Measurements from ENCODE around the gene SMG7.
A peak's percentile ranks its signal among the peaks of the same experiment; 100 is the strongest.

SMG7 gene

DNA sequence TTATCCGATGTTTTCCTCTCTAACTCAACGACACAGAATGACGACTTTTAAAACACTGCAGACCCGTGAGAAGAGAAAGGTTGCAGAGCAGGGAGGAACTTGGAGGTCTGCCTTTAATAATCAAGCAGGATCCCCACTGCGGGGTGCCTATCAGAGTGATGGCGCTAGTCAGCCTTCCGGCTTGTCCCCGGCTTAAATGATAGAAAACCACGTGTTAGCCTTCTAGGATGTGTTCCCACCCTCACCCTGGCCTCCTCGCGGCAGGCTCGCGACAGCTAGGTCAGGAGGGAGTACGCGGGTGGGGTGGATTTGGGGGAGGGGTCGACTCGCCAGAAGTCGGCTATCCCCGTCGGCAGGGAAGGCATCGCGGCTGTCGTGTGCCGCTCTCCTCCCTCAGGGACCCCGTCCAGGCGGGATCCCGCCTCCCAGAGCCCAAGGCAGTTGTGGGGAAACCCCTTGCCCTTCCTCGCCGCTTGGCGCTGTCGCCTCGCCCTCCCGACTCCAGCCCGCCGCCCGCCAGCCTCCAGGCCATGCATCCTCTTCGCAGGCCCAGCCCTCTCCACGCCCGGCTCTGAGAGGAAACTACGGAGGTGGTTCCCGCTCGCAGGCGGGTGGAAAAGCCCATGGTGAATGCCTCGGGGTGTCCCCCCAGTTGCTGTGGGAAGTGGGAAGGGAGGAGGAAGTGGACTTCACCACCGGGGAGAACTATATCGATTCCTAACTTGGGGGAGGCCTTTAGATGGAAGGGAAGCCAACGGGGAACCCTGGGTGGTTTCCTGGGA is 1.1 kb upstream of the SMG7 start:
- DNase-seq = peak; percentile 89

DNA sequence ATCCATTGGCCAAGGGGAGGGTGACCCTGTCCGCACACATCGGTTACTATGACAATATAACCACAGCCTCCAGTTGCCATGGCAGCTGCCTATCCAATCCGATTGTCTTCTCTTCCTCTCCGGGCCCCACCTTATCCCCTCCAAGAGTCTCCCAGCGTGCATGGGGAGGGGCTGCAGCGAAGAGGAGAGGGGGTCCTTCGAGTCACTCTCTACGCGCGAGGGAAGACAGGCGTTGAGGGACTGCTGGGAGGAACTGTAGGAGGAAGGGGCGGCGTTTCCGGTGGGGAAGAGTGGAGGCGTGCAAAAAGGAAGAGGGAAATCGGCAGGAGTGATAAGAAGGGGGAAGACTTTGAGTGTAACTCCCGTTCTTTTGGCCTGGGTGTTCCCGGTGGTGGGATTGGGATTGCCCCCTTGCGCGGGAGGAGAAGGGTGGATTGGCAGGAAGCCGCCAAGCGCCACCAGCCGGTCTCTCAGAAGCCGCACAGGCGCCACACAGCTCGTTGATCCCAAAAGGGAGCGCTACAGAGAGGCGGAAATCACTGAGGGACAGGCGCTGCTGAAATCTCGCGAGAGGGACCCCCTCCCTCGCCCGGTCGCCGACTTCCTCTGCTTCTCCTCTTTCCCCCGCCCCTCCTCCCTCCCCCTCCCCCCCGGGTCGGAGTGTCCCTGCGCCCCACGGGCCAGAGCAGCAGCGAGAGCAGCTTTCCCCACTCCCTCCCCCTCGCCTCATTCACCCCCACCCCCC is 384 bp upstream of the SMG7 start:
- peak; percentile 99 for DNase-seq

DNA sequence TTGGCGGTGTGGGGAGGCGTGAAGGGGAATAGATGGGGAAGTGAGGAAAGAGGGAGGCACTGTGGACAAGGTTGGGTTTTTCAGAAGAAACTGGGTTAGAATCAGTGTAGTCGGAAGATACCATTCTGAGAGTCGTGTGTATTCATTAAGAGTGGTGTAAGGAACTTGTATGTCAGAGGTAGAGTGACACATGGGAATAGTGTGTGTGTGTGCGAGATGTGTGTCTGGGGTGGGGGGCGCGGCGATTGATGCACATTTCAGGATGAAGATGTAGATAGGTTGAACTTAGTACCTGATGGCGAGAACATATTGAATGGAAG is 878 bp downstream of the SMG7 start:
- DNase-seq = no peak

DNA sequence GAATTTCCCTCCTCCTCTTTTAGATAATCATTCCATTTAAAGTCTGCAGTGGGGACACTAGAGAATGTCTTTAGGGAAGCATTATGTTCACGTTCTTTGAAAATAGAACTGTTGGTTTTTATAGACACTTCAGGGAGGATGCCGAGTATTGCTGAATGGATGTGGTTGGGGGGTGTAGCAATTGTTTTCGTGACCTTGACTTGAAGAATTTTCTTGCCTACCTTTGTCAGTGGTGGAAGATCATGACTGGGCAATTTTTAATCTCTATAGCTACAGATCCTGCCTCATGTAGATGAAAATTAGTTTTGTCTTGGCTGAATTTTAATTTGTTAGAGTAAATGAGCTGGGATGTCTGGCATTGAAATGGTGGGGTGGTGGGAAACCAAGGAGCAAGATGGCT is 3.8 kb downstream of the SMG7 start:
- no peak for DNase-seq

DNA sequence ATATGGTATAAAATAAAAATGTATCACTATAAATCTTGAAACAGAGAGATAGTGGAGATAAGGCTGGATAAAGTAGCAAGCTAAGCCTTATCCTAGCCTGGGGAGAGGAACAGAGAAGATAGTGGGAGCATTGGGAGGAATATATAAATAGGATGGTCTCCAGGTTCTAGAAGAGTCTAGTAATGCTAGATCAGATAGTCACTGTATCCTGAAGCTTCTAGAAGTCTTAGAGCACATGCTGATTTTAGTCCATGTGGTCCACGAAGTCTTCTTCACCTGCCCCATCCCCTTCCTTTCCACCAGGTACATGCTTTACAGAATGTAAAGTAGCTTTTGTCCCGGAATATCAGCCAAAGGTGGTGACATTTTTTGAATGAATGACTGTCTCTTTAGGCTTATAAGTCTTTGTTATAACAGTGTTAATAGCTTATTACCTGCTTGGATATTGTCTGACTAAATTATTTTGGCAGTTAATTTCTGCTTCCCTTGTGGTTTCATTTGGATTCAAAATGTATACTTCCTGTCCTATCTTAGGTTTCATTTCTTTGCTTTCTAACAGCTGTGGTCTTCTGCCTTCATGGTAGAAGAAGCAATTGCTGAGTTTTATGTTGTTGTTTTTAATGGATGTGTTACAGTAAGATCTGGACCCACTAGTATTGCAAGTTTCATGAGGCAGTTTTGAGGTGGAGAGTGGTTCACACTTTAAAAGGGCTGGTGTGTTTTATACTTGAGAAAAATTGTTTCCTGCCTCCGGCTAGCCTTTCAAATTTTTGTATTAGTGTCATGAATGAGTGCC is 5.9 kb downstream of the SMG7 start:
- DNase-seq = no peak

DNA sequence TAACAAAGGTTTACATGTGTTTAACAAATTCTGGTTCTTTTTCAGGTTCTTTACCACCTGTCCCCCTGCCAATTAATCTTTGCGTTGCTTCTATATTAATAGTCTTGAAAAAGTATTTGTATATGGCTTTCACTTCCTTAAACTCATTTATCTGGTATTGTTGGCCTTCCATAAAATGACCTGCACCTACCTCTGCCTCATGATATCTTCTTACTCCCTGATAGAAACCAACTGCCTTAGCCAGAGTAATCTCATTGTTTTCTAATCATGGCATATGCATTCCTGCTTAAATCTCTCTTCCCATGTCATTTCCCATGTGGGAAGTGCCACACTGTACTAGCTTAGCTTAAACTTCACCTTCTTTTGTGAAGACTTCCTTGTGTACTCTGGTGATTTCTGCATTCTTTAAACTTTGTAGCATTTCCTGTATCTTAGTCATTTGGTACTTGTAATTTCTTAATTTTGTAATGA is 8.7 kb downstream of the SMG7 start:
- DNase-seq = no peak

DNA sequence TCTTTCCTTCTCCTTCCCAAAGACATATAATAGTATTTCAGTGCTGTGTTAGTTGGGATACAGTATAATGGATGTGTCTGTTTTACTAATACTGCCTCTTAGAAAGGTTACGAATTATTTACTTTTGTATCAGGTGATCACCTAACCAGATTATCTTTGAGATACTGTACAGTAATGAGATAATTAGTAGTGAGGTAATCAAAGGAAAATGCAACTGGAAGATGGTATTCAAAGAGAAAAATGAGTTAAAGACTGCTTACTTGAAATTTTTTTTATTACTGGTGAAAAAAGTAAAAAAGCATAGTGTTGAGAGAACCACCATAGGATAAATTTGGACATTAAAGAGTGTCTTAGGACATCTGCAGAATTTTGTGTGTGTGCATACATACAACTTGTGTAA is 10.9 kb downstream of the SMG7 start:
- no peak for DNase-seq

DNA sequence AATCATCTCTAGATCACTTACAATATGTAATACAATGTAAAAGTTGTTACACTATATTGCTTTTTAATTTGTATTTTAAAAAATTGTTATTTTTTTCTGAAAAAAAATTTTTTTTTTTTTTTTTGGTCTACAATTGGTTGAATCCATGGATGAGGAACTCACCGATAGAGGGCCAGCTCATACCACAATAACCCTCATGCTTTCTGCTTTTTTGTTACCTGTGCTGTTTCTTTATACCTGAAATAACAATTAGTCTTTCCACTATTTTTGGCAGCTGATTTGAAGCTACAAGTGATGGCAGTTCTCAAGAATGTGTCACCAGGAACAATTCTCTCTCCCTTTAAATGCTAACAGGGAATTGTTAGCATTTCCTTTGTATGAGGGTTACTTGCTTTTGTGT is 12.0 kb downstream of the SMG7 start:
- no peak for DNase-seq

DNA sequence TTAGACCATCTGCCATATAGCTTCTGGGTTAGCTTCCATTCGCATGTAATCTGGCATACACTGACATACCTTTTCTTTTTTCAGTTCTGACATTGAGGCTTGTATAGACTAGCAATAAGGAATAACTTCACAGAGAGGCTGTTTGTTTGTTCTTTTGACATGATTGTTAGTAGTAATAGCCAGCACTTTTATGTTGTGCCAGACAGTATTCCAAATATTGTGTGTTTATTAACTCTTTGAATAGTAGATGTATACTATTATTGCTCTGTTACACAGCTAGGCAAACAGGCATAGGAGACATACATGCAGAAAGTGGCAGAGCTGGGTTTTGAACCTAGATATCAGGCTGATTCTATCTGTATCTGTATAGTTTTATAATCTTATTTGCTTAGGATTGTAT is 12.6 kb downstream of the SMG7 start:
- DNase-seq = no peak

DNA sequence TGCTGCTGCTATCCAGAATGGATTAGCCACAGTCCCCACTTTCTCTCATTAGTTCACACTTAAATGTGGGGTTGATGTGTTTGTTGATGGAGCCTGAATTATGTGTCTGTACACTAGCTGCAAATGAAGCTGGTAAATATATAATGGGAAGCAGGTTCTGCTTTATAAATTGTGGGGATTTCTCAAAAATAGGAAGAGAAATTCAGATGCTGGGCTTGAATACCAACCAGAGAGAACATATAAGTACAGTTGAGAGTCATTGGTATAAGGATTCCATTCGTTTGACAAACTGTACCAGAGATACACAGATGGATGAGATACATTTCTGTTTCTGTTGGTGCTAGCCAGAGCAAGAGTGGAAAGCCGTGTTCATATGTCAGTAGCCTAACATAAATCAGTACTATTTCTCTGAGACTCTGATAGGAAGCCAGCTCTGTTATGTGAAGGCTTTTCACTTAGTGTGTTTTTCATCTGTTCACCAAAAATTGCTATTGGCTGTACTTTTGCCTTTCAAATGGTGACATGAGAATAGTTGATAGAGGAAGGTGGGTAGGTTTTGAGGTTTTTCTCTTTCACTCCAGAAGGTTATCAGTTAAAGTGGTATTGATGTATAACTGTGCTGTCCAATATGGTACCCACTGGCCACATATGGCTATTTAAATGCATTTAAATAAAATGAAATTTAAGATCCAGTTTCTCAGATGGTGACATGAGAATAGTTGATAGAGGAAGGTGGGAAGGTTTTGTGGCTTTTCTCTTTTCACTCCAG is 15.6 kb downstream of the SMG7 start:
- no peak for DNase-seq

DNA sequence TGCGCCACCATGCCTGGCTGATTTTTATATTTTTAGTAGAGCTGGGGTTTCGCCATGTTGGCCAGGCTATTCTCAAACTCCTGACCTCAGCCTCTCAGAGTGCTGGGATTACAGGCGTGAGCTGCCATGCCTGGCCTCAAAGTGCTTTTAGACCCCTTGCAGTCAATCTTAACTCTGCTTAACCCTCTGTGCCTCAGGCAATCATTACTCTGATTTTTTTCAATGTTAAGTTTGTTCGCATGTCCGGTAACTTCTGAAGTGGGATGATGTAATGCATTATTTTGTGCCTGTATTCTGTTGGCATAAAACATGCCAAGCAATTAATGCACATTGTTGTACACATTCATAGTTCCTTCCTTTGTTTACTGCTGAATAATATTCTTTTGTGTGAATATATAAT is 18.6 kb downstream of the SMG7 start:
- DNase-seq = no peak

DNA sequence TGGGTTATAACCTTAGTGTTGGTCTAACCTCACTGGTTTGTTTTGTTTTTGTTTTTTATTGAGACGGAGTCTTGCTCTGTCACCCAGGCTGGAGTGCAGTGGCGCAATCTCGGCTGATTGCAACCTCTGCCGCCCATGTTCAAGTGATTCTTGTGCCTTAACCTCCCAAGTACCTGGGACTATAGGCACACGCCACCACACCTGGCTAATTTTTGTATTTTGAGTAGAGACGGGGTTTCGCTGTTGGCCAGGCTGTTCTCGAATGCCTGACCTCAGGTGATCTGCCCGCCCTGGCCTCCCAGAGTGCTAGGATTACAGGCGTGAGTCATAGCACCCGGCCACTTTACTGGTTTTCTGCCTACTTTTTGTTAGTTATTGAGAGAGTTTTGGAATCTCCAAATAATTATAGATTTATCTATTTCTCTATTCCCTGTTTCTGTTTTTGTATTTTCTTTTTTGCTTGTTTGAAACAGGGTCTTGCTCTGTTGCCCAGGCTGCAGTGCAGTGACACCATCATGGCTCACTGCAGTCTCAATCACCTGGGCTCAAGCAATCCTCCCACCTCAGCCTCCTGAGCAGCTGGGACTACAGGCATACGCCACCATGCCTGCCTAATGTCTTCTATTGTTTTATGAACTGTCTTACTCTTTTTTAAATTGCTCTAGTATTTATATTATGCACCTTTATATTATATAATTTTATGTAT is 21.4 kb downstream of the SMG7 start:
- no peak for DNase-seq

DNA sequence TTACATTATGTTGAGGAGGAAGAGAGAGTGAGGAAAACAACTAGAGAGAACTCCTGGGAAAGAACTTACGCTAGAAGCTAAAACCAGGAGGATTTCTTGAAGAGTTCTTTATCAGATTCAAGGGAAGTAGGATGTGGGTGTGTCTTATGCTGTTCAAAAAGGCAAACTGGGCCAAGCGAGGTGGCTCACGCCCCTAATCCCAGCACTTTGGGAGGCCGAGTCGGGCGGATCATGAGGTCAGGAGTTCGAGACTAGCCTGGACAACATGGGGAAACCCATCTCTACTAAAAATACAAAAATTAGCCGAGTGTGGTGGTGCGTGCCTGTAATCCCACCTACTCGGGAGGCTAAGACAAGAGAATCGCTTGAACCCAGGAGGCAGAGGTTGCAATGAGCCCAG is 23.1 kb downstream of the SMG7 start:
- DNase-seq = no peak

DNA sequence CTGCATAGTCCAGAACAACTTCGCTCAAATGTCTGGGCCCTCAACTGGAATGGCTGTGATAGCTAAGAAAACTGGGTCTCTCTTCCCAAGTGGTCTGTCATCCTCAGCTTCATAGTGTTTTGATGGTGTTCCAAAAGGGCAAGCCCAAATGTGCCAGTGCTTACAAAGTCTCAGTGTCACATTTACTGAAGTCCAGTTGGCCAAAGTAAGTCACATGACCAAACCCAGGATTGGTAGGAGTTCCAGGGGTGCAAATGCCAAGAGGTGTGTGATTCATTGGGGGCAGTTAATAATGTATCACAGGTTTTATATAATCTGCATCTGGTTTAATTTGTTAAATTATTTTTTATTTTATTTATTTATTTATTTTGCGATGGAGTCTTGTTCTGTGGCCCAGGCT is 24.9 kb downstream of the SMG7 start:
- DNase-seq = no peak

DNA sequence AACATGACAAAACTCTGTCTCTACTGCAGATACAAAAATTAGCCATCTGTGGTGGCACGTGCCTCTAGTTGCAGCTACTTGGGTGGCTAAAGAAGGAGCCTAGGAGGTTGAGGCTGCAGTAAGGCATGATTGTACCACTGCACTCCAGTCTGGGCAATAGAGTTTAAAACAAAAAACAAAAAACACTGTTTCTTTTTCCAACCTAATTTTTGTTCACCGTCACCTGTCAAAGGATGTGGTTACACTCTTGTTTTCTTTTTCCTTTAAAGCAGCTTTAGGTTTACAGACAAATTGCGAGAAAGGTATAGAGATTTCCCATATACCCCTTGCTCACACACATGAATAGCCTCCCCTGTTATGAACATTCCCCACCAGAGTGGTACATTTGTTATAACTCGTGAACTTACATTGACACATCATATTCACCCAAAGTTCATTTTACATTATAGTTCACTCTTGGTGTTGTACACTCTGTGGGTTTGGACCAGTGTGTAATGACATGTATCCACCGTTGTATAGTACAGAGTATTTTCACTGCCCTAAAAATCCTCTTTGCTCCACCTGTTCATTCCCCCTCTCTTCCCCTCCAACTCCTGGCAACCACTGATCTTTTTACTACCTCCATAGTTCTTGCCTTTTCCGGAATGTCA is 26.2 kb downstream of the SMG7 start:
- no peak for DNase-seq

DNA sequence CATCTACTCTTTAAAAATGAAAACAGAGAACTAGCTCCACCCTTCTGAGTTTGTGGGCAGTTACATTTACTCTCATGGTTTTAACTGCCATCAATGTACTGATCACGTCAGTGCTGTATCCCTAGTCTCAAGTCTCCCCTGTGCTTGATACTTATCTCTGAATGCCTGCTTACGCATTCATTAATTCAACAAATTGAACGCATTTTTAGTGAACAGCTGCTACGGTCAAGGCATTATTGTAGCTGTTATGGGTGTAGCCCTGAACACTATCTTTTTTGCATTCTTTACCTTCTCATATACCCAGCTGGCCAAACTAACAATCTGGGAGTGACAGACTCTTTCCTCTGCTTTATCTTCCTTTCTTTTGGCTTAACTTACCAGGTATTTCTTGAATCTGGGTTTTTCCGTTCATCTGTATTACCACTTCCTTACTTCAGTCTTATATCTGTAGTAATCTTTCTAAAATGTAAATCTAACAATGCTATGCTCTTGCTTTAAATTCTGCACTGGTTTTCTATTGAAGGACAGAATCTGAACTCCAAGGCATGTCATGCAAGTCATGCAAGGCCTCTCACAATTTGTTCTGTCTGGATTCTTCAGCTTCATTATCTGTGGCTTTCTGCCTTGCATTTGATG is 33.3 kb downstream of the SMG7 start:
- no peak for DNase-seq

DNA sequence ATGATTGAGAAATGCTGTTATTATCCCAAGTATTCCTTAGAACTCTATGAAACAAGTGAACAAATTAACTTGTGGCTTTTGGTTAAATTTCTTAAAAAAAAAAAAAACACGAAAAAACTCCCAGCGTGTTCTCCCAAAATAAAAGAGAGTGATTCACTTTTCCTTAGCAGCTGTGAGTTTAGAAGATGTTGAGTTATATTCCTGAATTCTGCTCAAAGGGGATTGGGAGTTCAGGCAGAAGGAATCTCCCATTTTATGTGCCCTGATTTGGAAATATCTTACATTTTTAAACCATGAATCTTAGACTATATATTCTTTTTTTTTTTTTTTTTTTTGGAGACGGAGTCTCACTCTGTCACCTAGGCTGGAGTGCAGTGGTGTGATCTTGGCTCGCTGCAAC is 34.3 kb downstream of the SMG7 start:
- no peak for DNase-seq

DNA sequence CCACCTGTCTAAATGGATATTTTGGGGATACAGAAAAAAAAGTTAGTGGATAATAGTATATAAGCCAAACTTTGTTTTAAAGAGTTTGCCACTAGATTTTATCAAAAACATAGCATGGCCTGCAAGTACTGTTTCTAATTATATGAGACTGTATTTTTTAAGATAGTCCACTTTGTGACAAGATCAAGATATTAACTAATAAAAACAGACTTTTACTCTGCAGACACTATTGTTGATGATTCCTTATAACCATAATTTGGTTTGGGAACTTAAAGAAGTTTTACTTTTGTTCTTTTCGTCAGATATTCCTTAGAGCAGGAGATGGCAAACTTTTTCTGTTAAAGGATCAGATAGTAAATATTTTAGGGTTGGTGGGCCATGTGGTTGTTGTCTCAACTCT is 36.4 kb downstream of the SMG7 start:
- no peak for DNase-seq

DNA sequence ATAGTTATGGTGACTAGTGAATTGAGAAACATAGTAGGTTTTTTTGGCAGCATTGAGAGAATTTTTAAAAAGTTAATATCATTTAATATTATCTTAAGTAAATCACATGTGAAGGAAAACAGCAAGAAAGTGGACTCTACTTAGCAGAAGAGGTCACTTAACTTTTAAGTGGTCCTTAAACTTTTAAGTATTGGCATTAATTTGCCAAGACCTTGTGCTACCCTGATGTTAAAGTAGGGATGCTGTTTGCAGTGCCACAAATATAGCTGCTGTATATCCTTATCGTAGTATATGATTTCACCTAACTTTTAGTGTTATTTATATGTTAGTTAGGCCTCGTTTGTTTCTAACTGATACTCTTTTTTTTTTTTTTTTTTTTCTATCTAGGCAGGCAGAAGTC is 40.2 kb downstream of the SMG7 start:
- DNase-seq = no peak

DNA sequence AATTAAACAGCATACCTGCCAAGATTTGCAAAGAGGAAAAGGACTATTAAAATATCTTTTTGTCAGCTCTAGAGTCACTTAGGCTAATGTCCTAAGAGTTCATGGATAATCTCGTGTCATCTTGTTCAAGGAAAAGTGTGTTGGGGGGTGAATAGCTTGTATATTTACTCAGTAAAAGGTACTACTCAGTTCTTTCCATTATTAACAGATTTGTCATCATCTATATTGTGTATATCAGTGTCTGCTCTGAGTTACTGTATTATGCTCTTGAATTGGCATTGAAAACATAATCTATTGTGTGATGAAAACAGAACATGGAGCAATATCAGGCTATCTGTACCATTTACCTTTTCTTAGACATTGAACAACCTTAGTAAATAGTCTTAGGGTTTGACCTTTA is 41.9 kb downstream of the SMG7 start:
- no peak for DNase-seq

DNA sequence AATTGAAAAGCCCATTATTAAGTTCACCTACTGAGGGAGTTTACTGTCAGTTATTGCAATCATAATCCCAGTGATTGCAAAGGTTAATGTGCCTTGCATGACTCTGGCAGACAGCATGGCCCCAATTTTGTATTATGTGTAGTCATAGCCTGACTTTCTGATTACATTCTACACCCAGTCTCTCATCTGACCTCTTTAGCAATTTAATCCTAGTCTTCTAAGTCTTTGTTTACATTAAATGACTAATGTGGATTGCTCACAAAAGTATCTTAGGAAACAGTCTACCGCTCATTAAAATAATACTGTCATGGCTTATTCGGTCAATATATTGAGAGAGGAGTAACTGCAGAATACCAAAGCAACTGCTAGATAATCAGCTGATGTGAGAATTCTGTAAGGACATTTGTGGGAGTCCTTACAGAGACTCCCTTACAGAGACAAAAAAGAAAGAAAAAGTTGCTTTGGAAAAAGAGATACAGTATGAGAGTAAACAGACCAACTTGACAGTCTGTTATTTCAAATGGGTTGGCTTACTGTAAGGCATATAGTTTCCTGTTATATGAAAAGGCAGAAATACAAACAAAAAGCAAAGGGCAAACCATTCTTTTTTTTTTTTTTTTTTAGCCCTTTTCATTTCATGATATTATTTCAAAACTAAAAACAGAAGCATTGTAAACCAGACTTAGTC is 42.8 kb downstream of the SMG7 start:
- no peak for DNase-seq

Measured in NCI-H1092 (cell line).